IPS-15b (cell line): ENCODE results near the gene ASMTL.

Experiments
- H3K27me3 ChIP-seq: one replicate; pipeline ENCODE4 v1.6.1; 2013; ENCODE audit warnings: low read length; ENCODE audit not compliant: control insufficient read depth, insufficient read depth
- H3K36me3 ChIP-seq: one replicate; pipeline ENCODE4 v1.6.1; 2013; ENCODE audit warnings: low read length; ENCODE audit not compliant: control insufficient read depth, insufficient read depth
- H3K4me1 ChIP-seq: one replicate; pipeline ENCODE4 v1.6.1; 2013; ENCODE audit warnings: mild to moderate bottlenecking, low read length; ENCODE audit not compliant: control insufficient read depth, insufficient read depth
- H3K4me3 ChIP-seq: one replicate; pipeline ENCODE4 v1.5.1; 2013; ENCODE audit warnings: low read depth, low read length
- H3K9ac ChIP-seq: one replicate; pipeline ENCODE4 v1.6.1; 2013; ENCODE audit warnings: low read depth, mild to moderate bottlenecking, low read length
- H3K9me3 ChIP-seq: one replicate; pipeline ENCODE4 v1.6.1; 2013; ENCODE audit warnings: mild to moderate bottlenecking, low read length; ENCODE audit not compliant: control insufficient read depth, insufficient read depth

ASMTL gene

GRCh38 chrX:1464971-1465285 lies 12.2 kb upstream of the ASMTL start:
- no peak overlapping the region for H3K9ac ChIP-seq

GRCh38 chrX:1464041-1464970 lies 11.6 kb upstream of the ASMTL start:
- H3K9ac ChIP-seq = no peak overlapping the region
- H3K27me3 ChIP-seq = peaks cover 52% of the 10 kb centered on the region
- no peaks in the 10 kb centered on the region for H3K4me1 ChIP-seq
- H3K4me3 ChIP-seq = no peak overlapping the region
- H3K36me3 ChIP-seq = no peaks in the 10 kb centered on the region
- no peaks in the 10 kb centered on the region for H3K9me3 ChIP-seq

More at GRCh38 chrX:1464971-1465285, 12.2 kb upstream of the ASMTL start:
- Histone ChIP-seq H3K27me3 (peaks cover 52% of the 10 kb centered on the region), H3K9me3 (no peaks in the 10 kb centered on the region), H3K4me3 (no peak overlapping the region), H3K36me3 (no peaks in the 10 kb centered on the region), H3K4me1 (no peaks in the 10 kb centered on the region)

GRCh38 chrX:1463581-1463980 lies 10.9 kb upstream of the ASMTL start:
- H3K9me3 ChIP-seq = no peaks in the 10 kb centered on the region
- H3K27me3 ChIP-seq = peaks cover 52% of the 10 kb centered on the region
- no peak overlapping the region for H3K9ac ChIP-seq
- no peaks in the 10 kb centered on the region for H3K36me3 ChIP-seq
- H3K4me1 ChIP-seq = no peaks in the 10 kb centered on the region
- H3K4me3 ChIP-seq = no peak overlapping the region

GRCh38 chrX:1462596-1463251 lies 10.0 kb upstream of the ASMTL start:
- Histone ChIP-seq H3K9ac (no peak overlapping the region), H3K4me1 (no peaks in the 10 kb centered on the region), H3K4me3 (no peak overlapping the region), H3K36me3 (no peaks in the 10 kb centered on the region), H3K9me3 (no peaks in the 10 kb centered on the region), H3K27me3 (peaks cover 47% of the 10 kb centered on the region)

- H3K4me3 ChIP-seq = no peak overlapping the region
- H3K27me3 ChIP-seq = peaks cover 41% of the 10 kb centered on the region
- no peaks in the 10 kb centered on the region for H3K36me3 ChIP-seq
- no peak overlapping the region for H3K9ac ChIP-seq
- H3K9me3 ChIP-seq = no peaks in the 10 kb centered on the region
- H3K4me1 ChIP-seq = no peaks in the 10 kb centered on the region
Measured at GRCh38 chrX:1462110-1462509, 9.4 kb upstream of the ASMTL start.

- Histone ChIP-seq H3K36me3 (no peaks in the 10 kb centered on the region), H3K4me3 (no peak overlapping the region), H3K27me3 (no peaks in the 10 kb centered on the region), H3K4me1 (no peaks in the 10 kb centered on the region), H3K9ac (no peak overlapping the region), H3K9me3 (no peaks in the 10 kb centered on the region)
Measured at GRCh38 chrX:1455948-1456280, 3.2 kb upstream of the ASMTL start.

GRCh38 chrX:1453951-1454785 lies 1.5 kb upstream of the ASMTL start:
- Histone ChIP-seq H3K36me3 (peaks cover 3% of the 10 kb centered on the region), H3K9ac (no peak overlapping the region), H3K9me3 (peaks cover 3% of the 10 kb centered on the region), H3K27me3 (no peaks in the 10 kb centered on the region), H3K4me3 (no peak overlapping the region), H3K4me1 (no peaks in the 10 kb centered on the region)

GRCh38 chrX:1453395-1453783 lies 680 bp upstream of the ASMTL start:
- Histone ChIP-seq H3K4me3 (peak overlapping the region; percentile 45), H3K9ac (no peak overlapping the region), H3K27me3 (no peaks in the 10 kb centered on the region), H3K9me3 (peaks cover 6% of the 10 kb centered on the region), H3K36me3 (peaks cover 4% of the 10 kb centered on the region), H3K4me1 (no peaks in the 10 kb centered on the region)

- Histone ChIP-seq H3K9ac (peak overlapping the region; percentile 79), H3K9me3 (peaks cover 10% of the 10 kb centered on the region), H3K36me3 (peaks cover 9% of the 10 kb centered on the region), H3K27me3 (no peaks in the 10 kb centered on the region), H3K4me3 (peak overlapping the region; percentile 87), H3K4me1 (no peaks in the 10 kb centered on the region)
Measured at GRCh38 chrX:1451661-1452515, 821 bp downstream of the ASMTL start.

GRCh38 chrX:1451251-1451660 lies 1.5 kb downstream of the ASMTL start:
- peaks cover 9% of the 10 kb centered on the region for H3K36me3 ChIP-seq
- peak overlapping the region; percentile 87 for H3K4me3 ChIP-seq
- peaks cover 10% of the 10 kb centered on the region for H3K9me3 ChIP-seq
- no peaks in the 10 kb centered on the region for H3K4me1 ChIP-seq
- H3K9ac ChIP-seq = no peak overlapping the region
- no peaks in the 10 kb centered on the region for H3K27me3 ChIP-seq
